HepG2 (cell line): Measurements from ENCODE around the gene LRP10. TPM values are rescaled to one million over a fixed set of nuclear protein-coding genes. Genes with fewer than 3 reads are reported as not detected.

Experiments
- CCAR2 ChIP-seq: fragments of 200-400 bp; formaldehyde crosslinking; optimal IDR thresholded peaks from 2 replicates; pipeline ENCODE3; 2018; ENCODE audit warnings: low read depth, mild to moderate bottlenecking, low read length, moderate library complexity
- DR1 ChIP-seq: sonication (generic); formaldehyde crosslinking; IDR thresholded peaks from 2 replicates; pipeline ENCODE4 v1.8.0; 2021; ENCODE audit warnings: mild to moderate bottlenecking, missing genetic modification reagents, inconsistent platforms
- ESRRA ChIP-seq: sonication (generic); formaldehyde crosslinking; IDR thresholded peaks from 2 replicates; pipeline ENCODE4 v1.5.1; 2020; ENCODE audit warnings: mild to moderate bottlenecking, low read depth, missing genetic modification reagents
- HMG20B ChIP-seq: conservative IDR thresholded peaks from 2 replicates; pipeline ENCODE4 v1.6.1; 2016; ENCODE audit warnings: missing genetic modification reagents, missing compliant biosample characterization
- MAZ ChIP-seq, 2 experiments: sonication (generic) in 1 of 2; formaldehyde crosslinking in 1 of 2; IDR thresholded peaks; 2 replicates each; pipeline versions ENCODE4 v1.5.0 to v1.6.1; 2012 to 2020; ENCODE audit warnings: low read depth in 2 of 2, mild to moderate bottlenecking in 2 of 2, borderline replicate concordance in 1 of 2, improper control_type of control experiment in 1 of 2, low read length in 1 of 2, missing genetic modification reagents in 1 of 2, moderate library complexity in 1 of 2
- POLR2AphosphoS5 ChIP-seq: IDR thresholded peaks from 2 replicates; pipeline ENCODE4 v1.6.1; 2012; ENCODE audit warnings: low read depth, low read length
- SIN3A ChIP-seq: IDR thresholded peaks from 2 replicates; pipeline ENCODE4 v1.6.1; 2011; ENCODE audit warnings: low read depth, mild to moderate bottlenecking, control low read depth, low read length, borderline replicate concordance
- ZBTB38 ChIP-seq: sonication (generic); formaldehyde crosslinking; IDR thresholded peaks from 2 replicates; pipeline ENCODE4 v1.5.1; 2020; ENCODE audit warnings: mild to moderate bottlenecking, missing genetic modification reagents
- ZNF496 ChIP-seq: sonication (generic); formaldehyde crosslinking; IDR thresholded peaks from 2 replicates; pipeline ENCODE4 v1.8.1; 2023; ENCODE audit warnings: mild to moderate bottlenecking, moderate library complexity, missing genetic modification reagents; ENCODE audit not compliant: insufficient replicate concordance
- ZNF724P ChIP-seq: sonication (generic); formaldehyde crosslinking; IDR thresholded peaks from 2 replicates; pipeline ENCODE4 v1.8.0; 2022; ENCODE audit warnings: missing genetic modification reagents, borderline replicate concordance
- polyA plus RNA-seq, 8 experiments: library from polyadenylated mRNA; depleted of rRNA in 3 of 8; stranded (reverse) in 7 of 8; unstranded in 1 of 8; fragments of >200 nt; fragmentation: Illumina TruSeq in 4 of 8; extraction: Trizol in 4 of 8; gene quantifications; 2 replicates each; pipeline versions ENCODE4 v1.2.1 to v1.2.3, GENCODE V29; 2011 to 2016; ENCODE audit warnings: low read depth in 4 of 8, missing spikeins in 1 of 8, mixed read lengths in 1 of 8; ENCODE audit not compliant: insufficient read depth in 1 of 8
- total RNA-seq, 5 experiments: library from RNA; depleted of rRNA; stranded (reverse); fragments of >200 nt; fragmentation: Illumina TruSeq; extraction: Trizol; gene quantifications; 2 replicates each; pipeline ENCODE4 v1.2.3, GENCODE V29; 2016; ENCODE audit warnings: low read depth in 1 of 5
- TF ChIP-seq, protein P1 (sequence below): sonication (generic); formaldehyde crosslinking; IDR thresholded peaks from 2 replicates; pipeline ENCODE4 v1.5.0; 2020; ENCODE audit warnings: mild to moderate bottlenecking, missing genetic modification reagents
- TF ChIP-seq, protein P2 (sequence below): IDR thresholded peaks from 2 replicates; pipeline ENCODE4 v1.6.1; 2016
- TF ChIP-seq, protein P3 (sequence below): sonication (generic); formaldehyde crosslinking; IDR thresholded peaks from 2 replicates; pipeline ENCODE4 v1.8.1; 2022; ENCODE audit warnings: low read depth, mild to moderate bottlenecking, missing genetic modification reagents
- TF ChIP-seq, protein P4 (sequence below): sonication (generic); formaldehyde crosslinking; IDR thresholded peaks from 2 replicates; pipeline ENCODE4 v1.9.0; 2021; ENCODE audit warnings: mild to moderate bottlenecking, missing genetic modification reagents

LRP10 gene
- total and polyA plus RNA-seq, 2 of the 13 experiments (the other 11 are each of a cell fraction or from before 2014, with no cell fraction given), result 16.9 to 45.2 TPM

DNA sequence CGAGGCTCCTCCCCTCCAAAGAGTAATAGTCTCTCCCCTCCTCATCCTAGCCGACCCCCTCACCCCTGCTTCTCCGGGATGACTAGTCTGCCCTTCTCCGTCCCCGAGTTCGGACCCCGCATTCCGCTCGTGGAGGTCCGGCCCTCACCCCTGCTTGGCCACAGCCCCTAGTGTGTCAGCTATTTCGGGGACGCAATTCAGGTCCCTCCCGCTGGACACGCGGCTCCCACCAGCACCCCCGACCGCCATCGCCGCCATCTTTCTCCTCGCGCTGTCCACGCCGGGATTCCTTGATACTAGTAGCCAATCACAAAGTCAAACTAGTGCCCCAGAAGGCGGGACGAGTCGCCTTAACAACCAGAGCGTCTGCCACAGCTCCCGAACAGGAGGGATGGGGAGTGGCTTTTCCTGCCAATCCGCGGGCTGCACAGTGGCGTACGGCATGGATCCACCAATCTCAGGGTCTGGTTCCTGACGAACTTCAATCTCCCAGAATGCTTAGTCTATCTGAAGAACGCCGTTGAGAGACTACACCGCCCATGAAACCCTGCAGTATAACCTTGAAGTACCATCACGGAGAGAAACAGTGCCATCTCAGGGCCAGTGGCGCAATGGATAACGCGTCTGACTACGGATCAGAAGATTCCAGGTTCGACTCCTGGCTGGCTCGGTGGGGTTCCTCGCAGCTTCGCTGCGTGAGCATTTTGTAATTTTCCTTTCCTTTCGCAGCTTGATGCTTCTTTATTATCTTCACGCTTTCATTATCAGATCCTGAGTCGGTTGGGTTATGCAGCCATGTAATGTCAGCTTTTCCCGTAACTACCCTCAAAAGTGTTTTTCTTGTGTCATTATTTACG lies 57.8 kb downstream of the LRP10 start, which contains the start of gene PRMT5 (continued):
- TF ChIP-seq MAZ (IDR thresholded peaks at IDR 0.05; ENCODE audit: borderline replicate concordance, low read depth, low read length) (peak; percentile 71; the same call in 1 of the 2 replicates), MAZ (CRISPR knock-in tag; IDR thresholded peaks at IDR 0.05; ENCODE audit: low read depth) (peak; percentile 99), CCAR2 (peak; percentile 89), DR1 (CRISPR knock-in tag) (peak; percentile 83; the same call in 1 of the 2 replicates), ZBTB38 (CRISPR knock-in tag) (peak; percentile 91), POLR2AphosphoS5 (peak; percentile 99), SIN3A (peak; percentile 84), ZNF724P (CRISPR knock-in tag) (peak; percentile 96), HMG20B (peak; percentile 91), ESRRA (CRISPR knock-in tag) (peak; percentile 72; the same call in 1 of the 2 replicates), ZNF496 (no peak)
- TF ChIP-seq, protein P1, sequence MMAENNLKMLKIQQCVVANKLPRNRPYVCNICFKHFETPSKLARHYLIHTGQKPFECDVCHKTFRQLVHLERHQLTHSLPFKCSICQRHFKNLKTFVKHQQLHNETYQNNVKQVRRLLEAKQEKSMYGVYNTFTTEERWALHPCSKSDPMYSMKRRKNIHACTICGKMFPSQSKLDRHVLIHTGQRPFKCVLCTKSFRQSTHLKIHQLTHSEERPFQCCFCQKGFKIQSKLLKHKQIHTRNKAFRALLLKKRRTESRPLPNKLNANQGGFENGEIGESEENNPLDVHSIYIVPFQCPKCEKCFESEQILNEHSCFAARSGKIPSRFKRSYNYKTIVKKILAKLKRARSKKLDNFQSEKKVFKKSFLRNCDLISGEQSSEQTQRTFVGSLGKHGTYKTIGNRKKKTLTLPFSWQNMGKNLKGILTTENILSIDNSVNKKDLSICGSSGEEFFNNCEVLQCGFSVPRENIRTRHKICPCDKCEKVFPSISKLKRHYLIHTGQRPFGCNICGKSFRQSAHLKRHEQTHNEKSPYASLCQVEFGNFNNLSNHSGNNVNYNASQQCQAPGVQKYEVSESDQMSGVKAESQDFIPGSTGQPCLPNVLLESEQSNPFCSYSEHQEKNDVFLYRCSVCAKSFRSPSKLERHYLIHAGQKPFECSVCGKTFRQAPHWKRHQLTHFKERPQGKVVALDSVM (CRISPR knock-in tag), result peak; percentile 67
- TF ChIP-seq, protein P2, sequence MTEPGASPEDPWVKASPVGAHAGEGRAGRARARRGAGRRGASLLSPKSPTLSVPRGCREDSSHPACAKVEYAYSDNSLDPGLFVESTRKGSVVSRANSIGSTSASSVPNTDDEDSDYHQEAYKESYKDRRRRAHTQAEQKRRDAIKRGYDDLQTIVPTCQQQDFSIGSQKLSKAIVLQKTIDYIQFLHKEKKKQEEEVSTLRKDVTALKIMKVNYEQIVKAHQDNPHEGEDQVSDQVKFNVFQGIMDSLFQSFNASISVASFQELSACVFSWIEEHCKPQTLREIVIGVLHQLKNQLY (CRISPR knock-in tag), result peak; percentile 91
- TF ChIP-seq, protein P3, sequence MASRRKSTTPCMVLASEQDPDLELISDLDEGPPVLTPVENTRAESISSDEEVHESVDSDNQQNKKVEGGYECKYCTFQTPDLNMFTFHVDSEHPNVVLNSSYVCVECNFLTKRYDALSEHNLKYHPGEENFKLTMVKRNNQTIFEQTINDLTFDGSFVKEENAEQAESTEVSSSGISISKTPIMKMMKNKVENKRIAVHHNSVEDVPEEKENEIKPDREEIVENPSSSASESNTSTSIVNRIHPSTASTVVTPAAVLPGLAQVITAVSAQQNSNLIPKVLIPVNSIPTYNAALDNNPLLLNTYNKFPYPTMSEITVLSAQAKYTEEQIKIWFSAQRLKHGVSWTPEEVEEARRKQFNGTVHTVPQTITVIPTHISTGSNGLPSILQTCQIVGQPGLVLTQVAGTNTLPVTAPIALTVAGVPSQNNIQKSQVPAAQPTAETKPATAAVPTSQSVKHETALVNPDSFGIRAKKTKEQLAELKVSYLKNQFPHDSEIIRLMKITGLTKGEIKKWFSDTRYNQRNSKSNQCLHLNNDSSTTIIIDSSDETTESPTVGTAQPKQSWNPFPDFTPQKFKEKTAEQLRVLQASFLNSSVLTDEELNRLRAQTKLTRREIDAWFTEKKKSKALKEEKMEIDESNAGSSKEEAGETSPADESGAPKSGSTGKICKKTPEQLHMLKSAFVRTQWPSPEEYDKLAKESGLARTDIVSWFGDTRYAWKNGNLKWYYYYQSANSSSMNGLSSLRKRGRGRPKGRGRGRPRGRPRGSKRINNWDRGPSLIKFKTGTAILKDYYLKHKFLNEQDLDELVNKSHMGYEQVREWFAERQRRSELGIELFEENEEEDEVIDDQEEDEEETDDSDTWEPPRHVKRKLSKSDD, result peak; percentile 97
- TF ChIP-seq, protein P4, sequence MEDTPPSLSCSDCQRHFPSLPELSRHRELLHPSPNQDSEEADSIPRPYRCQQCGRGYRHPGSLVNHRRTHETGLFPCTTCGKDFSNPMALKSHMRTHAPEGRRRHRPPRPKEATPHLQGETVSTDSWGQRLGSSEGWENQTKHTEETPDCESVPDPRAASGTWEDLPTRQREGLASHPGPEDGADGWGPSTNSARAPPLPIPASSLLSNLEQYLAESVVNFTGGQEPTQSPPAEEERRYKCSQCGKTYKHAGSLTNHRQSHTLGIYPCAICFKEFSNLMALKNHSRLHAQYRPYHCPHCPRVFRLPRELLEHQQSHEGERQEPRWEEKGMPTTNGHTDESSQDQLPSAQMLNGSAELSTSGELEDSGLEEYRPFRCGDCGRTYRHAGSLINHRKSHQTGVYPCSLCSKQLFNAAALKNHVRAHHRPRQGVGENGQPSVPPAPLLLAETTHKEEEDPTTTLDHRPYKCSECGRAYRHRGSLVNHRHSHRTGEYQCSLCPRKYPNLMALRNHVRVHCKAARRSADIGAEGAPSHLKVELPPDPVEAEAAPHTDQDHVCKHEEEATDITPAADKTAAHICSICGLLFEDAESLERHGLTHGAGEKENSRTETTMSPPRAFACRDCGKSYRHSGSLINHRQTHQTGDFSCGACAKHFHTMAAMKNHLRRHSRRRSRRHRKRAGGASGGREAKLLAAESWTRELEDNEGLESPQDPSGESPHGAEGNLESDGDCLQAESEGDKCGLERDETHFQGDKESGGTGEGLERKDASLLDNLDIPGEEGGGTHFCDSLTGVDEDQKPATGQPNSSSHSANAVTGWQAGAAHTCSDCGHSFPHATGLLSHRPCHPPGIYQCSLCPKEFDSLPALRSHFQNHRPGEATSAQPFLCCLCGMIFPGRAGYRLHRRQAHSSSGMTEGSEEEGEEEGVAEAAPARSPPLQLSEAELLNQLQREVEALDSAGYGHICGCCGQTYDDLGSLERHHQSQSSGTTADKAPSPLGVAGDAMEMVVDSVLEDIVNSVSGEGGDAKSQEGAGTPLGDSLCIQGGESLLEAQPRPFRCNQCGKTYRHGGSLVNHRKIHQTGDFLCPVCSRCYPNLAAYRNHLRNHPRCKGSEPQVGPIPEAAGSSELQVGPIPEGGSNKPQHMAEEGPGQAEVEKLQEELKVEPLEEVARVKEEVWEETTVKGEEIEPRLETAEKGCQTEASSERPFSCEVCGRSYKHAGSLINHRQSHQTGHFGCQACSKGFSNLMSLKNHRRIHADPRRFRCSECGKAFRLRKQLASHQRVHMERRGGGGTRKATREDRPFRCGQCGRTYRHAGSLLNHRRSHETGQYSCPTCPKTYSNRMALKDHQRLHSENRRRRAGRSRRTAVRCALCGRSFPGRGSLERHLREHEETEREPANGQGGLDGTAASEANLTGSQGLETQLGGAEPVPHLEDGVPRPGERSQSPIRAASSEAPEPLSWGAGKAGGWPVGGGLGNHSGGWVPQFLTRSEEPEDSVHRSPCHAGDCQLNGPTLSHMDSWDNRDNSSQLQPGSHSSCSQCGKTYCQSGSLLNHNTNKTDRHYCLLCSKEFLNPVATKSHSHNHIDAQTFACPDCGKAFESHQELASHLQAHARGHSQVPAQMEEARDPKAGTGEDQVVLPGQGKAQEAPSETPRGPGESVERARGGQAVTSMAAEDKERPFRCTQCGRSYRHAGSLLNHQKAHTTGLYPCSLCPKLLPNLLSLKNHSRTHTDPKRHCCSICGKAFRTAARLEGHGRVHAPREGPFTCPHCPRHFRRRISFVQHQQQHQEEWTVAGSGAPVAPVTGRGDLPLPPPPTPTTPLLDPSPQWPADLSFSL (CRISPR knock-in tag), result no peak
